ENCODE results near the gene MYOZ3.

Gene MYOZ3

GRCh38 chr5:150627731-150628545 is 33.1 kb upstream of the MYOZ3 start:
- DNase-seq (ENCODE audit: low read depth): peak; percentile 72

- no peak for DNase-seq (ENCODE audit: low read depth)
Observed at GRCh38 chr5:150628936-150629485, 32.0 kb upstream of the MYOZ3 start.

- DNase-seq (ENCODE audit: low read depth): no peak
Observed at GRCh38 chr5:150630016-150630415, 31.0 kb upstream of the MYOZ3 start.

GRCh38 chr5:150630461-150631325 is 30.4 kb upstream of the MYOZ3 start:
- no peak for DNase-seq (ENCODE audit: low read depth)

- DNase-seq (ENCODE audit: low read depth): no peak
Observed at GRCh38 chr5:150631326-150631701, 29.7 kb upstream of the MYOZ3 start.

GRCh38 chr5:150632305-150633160 is 28.5 kb upstream of the MYOZ3 start:
- DNase-seq (ENCODE audit: low read depth): peak; percentile 71

GRCh38 chr5:150633429-150633828 is 27.6 kb upstream of the MYOZ3 start:
- DNase-seq (ENCODE audit: low read depth): no peak

- peak; percentile 81 for DNase-seq (ENCODE audit: low read depth)
Observed at GRCh38 chr5:150636391-150637244, 24.4 kb upstream of the MYOZ3 start.

GRCh38 chr5:150637245-150638052 is 23.6 kb upstream of the MYOZ3 start:
- peak; percentile 96 for DNase-seq (ENCODE audit: low read depth)

GRCh38 chr5:150638053-150638444 is 23.0 kb upstream of the MYOZ3 start:
- DNase-seq (ENCODE audit: low read depth): no peak

GRCh38 chr5:150638488-150639376 is 22.3 kb upstream of the MYOZ3 start:
- DNase-seq (ENCODE audit: low read depth): no peak

GRCh38 chr5:150639377-150639692 is 21.7 kb upstream of the MYOZ3 start:
- no peak for DNase-seq (ENCODE audit: low read depth)

- DNase-seq (ENCODE audit: low read depth): no peak
Observed at GRCh38 chr5:150639751-150640150, 21.3 kb upstream of the MYOZ3 start.

- DNase-seq (ENCODE audit: low read depth): peak; percentile 98
Observed at GRCh38 chr5:150640311-150641005, 20.6 kb upstream of the MYOZ3 start, which contains the start of gene SYNPO. SYNPO (plus strand) TSS chr5:150640660; CDS start chr5:150648276, 7,616 bp downstream.

- DNase-seq (ENCODE audit: low read depth): peak; percentile 86
Observed at GRCh38 chr5:150641006-150641570, 20.0 kb upstream of the MYOZ3 start.

GRCh38 chr5:150641824-150642566 is 19.1 kb upstream of the MYOZ3 start:
- peak; percentile 53 for DNase-seq (ENCODE audit: low read depth)

GRCh38 chr5:150642567-150642927 is 18.5 kb upstream of the MYOZ3 start:
- peak; percentile 94 for DNase-seq (ENCODE audit: low read depth)

Measured in EH (cell line).